Ovary (tissue), 9 donors: ENCODE data around the gene TOM1L2. TPM values are rescaled to one million over a fixed set of nuclear protein-coding genes. Genes with fewer than 3 reads are reported as not detected.

ENCODE experiments used
- DNase-seq, 5 donors: peaks; one replicate each; pipeline ENCODE4 v3.0.0-alpha.2; 2019 to 2020
- H3K27ac ChIP-seq, 2 donors: fragments of 200-600 bp; one replicate each; pipeline versions ENCODE4 v1.5.1 to v1.8.0; 2019 to 2022
- H3K27me3 ChIP-seq: fragments of 200-600 bp; one replicate; pipeline ENCODE4 v1.8.0; 2022
- H3K36me3 ChIP-seq: fragments of 200-600 bp; sonication (generic); one replicate; pipeline ENCODE4 v1.5.1; 2019
- H3K4me1 ChIP-seq: one replicate; pipeline ENCODE4 v1.8.1; 2013; ENCODE audit warnings: mild to moderate bottlenecking, moderate library complexity; ENCODE audit not compliant: insufficient read depth
- H3K4me3 ChIP-seq: fragments of 200-600 bp; sonication (generic); one replicate; pipeline ENCODE4 v1.5.1; 2017
- H3K9me3 ChIP-seq, 2 donors: fragments of 200-600 bp in 1 of 2; sonication (generic) in 1 of 2; one replicate each; pipeline versions ENCODE4 v1.5.1 to v1.8.1; 2013 to 2019; ENCODE audit warnings: mild to moderate bottlenecking in 1 of 2, moderate library complexity in 1 of 2
- CTCF ChIP-seq, 3 donors: fragments of 450-650 bp in 2 of 3; fragments of 200-600 bp in 1 of 3; IDR thresholded peaks; one replicate each; pipeline versions ENCODE4 v1.5.1 to v1.8.0; 2016 to 2022; ENCODE audit warnings: antibody characterized with exemption in 3 of 3, mild to moderate bottlenecking in 1 of 3
- EP300 ChIP-seq: sonication (generic); formaldehyde crosslinking; IDR thresholded peaks from one replicate; pipeline ENCODE4 v1.6.1; 2017; ENCODE audit warnings: antibody characterized with exemption
- POLR2A ChIP-seq: fragments of 450-650 bp; IDR thresholded peaks from one replicate; pipeline ENCODE4 v1.6.1; 2017; ENCODE audit warnings: antibody characterized with exemption, mild to moderate bottlenecking, moderate library complexity
- WGBS, 3 donors: extraction: QIAGEN DNeasy Blood & Tissue Kit in 1 of 3; methylation state at CpG; one replicate each; pipeline versions ENCODE4 v1.1.5 to v1.1.7; 2013 to 2017; 5-methylcytosine and 5-hydroxymethylcytosine counted together
- intact Hi-C, 4 donors: fragments of 100-400 bp; cut with DNase I; formaldehyde crosslinking; loops; one replicate each; pipeline versions ENCODE4 v1.11.0 to v1.15.1; 2022 to 2023
- polyA plus RNA-seq, 2 donors: library from polyadenylated mRNA; stranded (reverse); fragments of 200-250 nt in 1 of 2; fragments of 350-450 nt in 1 of 2; fragmentation: Illumina TruSeq in 1 of 2; extraction: RNeasy Lipid Tissue Mini Kit (QIAGEN cat#74804) in 1 of 2; gene quantifications; one replicate each; pipeline ENCODE4 v1.2.3, GENCODE V29; 2013 to 2014
- total RNA-seq, 7 donors: library from RNA; depleted of rRNA in 2 of 7; stranded (reverse); fragments of >200 nt in 2 of 7; fragmentation: NEBNext Ultra II Directional in 3 of 7; extraction: Animal tissue kit (Norgen Biotek cat#: 25700) in 3 of 7; gene quantifications; one replicate each; pipeline versions ENCODE4 v1.1.0 to v1.2.4, GENCODE V29; 2016 to 2023
- donor health status: DM: no; HTN: no; CAD: no; lungs with moderate emphysema.
- donor health status: DM: no; HTN: no; CAD: no.
- donor health status: Bipolar disorder and iron deficiency.
- donor health status: DM: yes; HTN: yes; CAD: no.
- donor health status: DM: no; HTN: no; CAD: no.
- donor health status: DM: yes; HTN: yes; CAD: no.

TOM1L2 gene
- total and polyA plus RNA-seq, 9 donors: 25.6 to 62.5 (median 45.9) TPM

- no peak for TF ChIP-seq POLR2A
- no peak for TF ChIP-seq CTCF (IDR thresholded peaks at IDR 0.05)
- no peak for TF ChIP-seq EP300
- no peak overlapping the region for H3K4me3 ChIP-seq
- no peaks in the 10 kb centered on the region for H3K36me3 ChIP-seq
- no peaks in the 10 kb centered on the region for H3K9me3 ChIP-seq
- H3K27me3 ChIP-seq: no peaks in the 10 kb centered on the region
- H3K27ac ChIP-seq: no peak overlapping the region
- H3K4me1 ChIP-seq: no peaks in the 10 kb centered on the region
- intact Hi-C loops: loop anchor here in 1 of 4 donors (10.0 kb wide), 1 partner anchor 140 kb away; no protein-coding TSS in a partner anchor
- no peak for DNase-seq
- WGBS, 3 donors: 93 to 95% (median 95%) methylated on average over 16 of the region's 16 CpGs
Observed at GRCh38 chr17:17884391-17885357, 87.5 kb downstream of the TOM1L2 start.

GRCh38 chr17:17883801-17884200 is 88.4 kb downstream of the TOM1L2 start:
- WGBS, 3 donors: 92 to 94% (median 93%) methylated on average over 3 of the region's 3 CpGs
- no peak overlapping the region for H3K27ac ChIP-seq
- H3K27me3 ChIP-seq: no peaks in the 10 kb centered on the region
- peaks cover under 1% of the 10 kb centered on the region for H3K4me1 ChIP-seq
- H3K9me3 ChIP-seq: no peaks in the 10 kb centered on the region
- DNase-seq: no peak
- H3K4me3 ChIP-seq: no peak overlapping the region
- intact Hi-C loops: loop anchor here in 1 of 4 donors (10.0 kb wide), 1 partner anchor 141 kb away; no protein-coding TSS in a partner anchor
- TF ChIP-seq CTCF (IDR thresholded peaks at IDR 0.05): no peak
- H3K36me3 ChIP-seq: no peaks in the 10 kb centered on the region

- H3K27me3 ChIP-seq: no peaks in the 10 kb centered on the region
- WGBS, 3 donors: 83 to 89% (median 83%) methylated on average over 8 of the region's 8 CpGs
- no peak overlapping the region for H3K4me3 ChIP-seq
- H3K27ac ChIP-seq: no peak overlapping the region
- H3K9me3 ChIP-seq: no peaks in the 10 kb centered on the region
- H3K4me1 ChIP-seq: peaks cover 14% of the 10 kb centered on the region
- intact Hi-C loops: loop anchor here in 1 of 4 donors (10.0 kb wide), 1 partner anchor 143 kb away; no protein-coding TSS in a partner anchor
- TF ChIP-seq EP300 (no peak), POLR2A (no peak), CTCF (IDR thresholded peaks at IDR 0.05) (no peak)
- no peak for DNase-seq
- H3K36me3 ChIP-seq: no peaks in the 10 kb centered on the region
Observed at GRCh38 chr17:17882082-17882581, 90.1 kb downstream of the TOM1L2 start.

GRCh38 chr17:17880577-17881196 is 91.5 kb downstream of the TOM1L2 start:
- no peak for TF ChIP-seq CTCF (IDR thresholded peaks at IDR 0.05)
- no peak for TF ChIP-seq POLR2A
- no peak for TF ChIP-seq EP300
- DNase-seq: no peak
- no peak overlapping the region for H3K27ac ChIP-seq
- no peak overlapping the region for H3K4me3 ChIP-seq
- WGBS, 3 donors: 95 to 97% (median 97%) methylated on average over 8 of the region's 8 CpGs
- peaks cover 21% of the 10 kb centered on the region for H3K4me1 ChIP-seq
- no peaks in the 10 kb centered on the region for H3K9me3 ChIP-seq
- no peaks in the 10 kb centered on the region for H3K36me3 ChIP-seq
- intact Hi-C loops: loop anchor here in 1 of 4 donors (10.0 kb wide), 1 partner anchor 144 kb away; no protein-coding TSS in a partner anchor
- H3K27me3 ChIP-seq: no peaks in the 10 kb centered on the region
